Stomach (tissue), 9 donors: ENCODE results near the gene FAM47C. TPM values are rescaled to one million over a fixed set of nuclear protein-coding genes. Genes with fewer than 3 reads are reported as not detected.

Experiments
- DNase-seq, 2 donors: peaks; one replicate each; pipeline versions ENCODE4 v3.0.0 to v3.0.0-alpha.2; 2013 to 2019
- H3K27ac ChIP-seq, 5 donors: fragments of 200-600 bp in 4 of 5; sonication (generic) in 4 of 5; one replicate each; pipeline ENCODE4 v1.5.1; 2013 to 2019; ENCODE audit warnings: mild to moderate bottlenecking in 1 of 5, moderate library complexity in 1 of 5
- H3K27me3 ChIP-seq, 3 donors: fragments of 200-600 bp; sonication (generic); one replicate each; pipeline ENCODE4 v1.5.1; 2017 to 2019; ENCODE audit warnings: mixed run types in 1 of 3
- H3K36me3 ChIP-seq, 4 donors: fragments of 200-600 bp; sonication (generic); 1 replicate in 3 of 4; 2 replicates in 1 of 4; pipeline ENCODE4 v1.5.1; 2016 to 2019
- H3K4me1 ChIP-seq, 4 donors: fragments of 200-600 bp; sonication (generic); one replicate each; pipeline ENCODE4 v1.5.1; 2016 to 2019
- H3K4me3 ChIP-seq, 4 donors: fragments of 200-600 bp; sonication (generic) in 3 of 4; one replicate each; pipeline ENCODE4 v1.5.1; 2016 to 2019; ENCODE audit warnings: mild to moderate bottlenecking in 1 of 4
- H3K9me3 ChIP-seq, 4 donors: fragments of 200-600 bp; sonication (generic); one replicate each; pipeline ENCODE4 v1.5.1; 2016 to 2019
- EP300 ChIP-seq: sonication (generic); formaldehyde crosslinking; IDR thresholded peaks from one replicate; pipeline ENCODE4 v1.6.1; 2017; ENCODE audit warnings: antibody characterized with exemption
- POLR2A ChIP-seq, 4 donors: fragments of 450-650 bp; IDR thresholded peaks; one replicate each; pipeline ENCODE4 v1.6.1; 2016; ENCODE audit warnings: antibody characterized with exemption in 4 of 4, control low read depth in 2 of 4, mild to moderate bottlenecking in 1 of 4, moderate library complexity in 1 of 4
- POLR2AphosphoS5 ChIP-seq, 3 donors: sonication (generic); formaldehyde crosslinking; IDR thresholded peaks; one replicate each; pipeline ENCODE4 v1.6.1; 2016; ENCODE audit warnings: antibody characterized with exemption in 3 of 3
- WGBS, 5 donors: extraction: QIAGEN DNeasy Blood & Tissue Kit in 3 of 5; methylation state at CpG; one replicate each; pipeline versions ENCODE4 v1.1.5 to v1.1.7; 2013 to 2018; 5-methylcytosine and 5-hydroxymethylcytosine counted together
- intact Hi-C: fragments of 100-400 bp; cut with DNase I; formaldehyde crosslinking; loops from one replicate; pipeline ENCODE4 v1.15.1; 2023; ENCODE audit warnings: low total_unique reads
- polyA plus RNA-seq, 3 donors: library from polyadenylated mRNA; stranded (reverse); fragments of 200-250 nt; gene quantifications; one replicate each; pipeline ENCODE4 v1.2.3, GENCODE V29; 2013
- total RNA-seq, 5 donors: library from RNA; depleted of rRNA; stranded (reverse); fragments of >200 nt; gene quantifications; one replicate each; pipeline versions ENCODE4 v1.1.0 to v1.2.3, GENCODE V29; 2014 to 2016
- TF ChIP-seq, protein P1 (sequence below), 7 experiments: fragments of 450-650 bp in 4 of 7; fragments of 200-600 bp in 3 of 7; sonication (generic) in 3 of 7; IDR thresholded peaks; one replicate each; pipeline ENCODE4 v1.5.1; 2016 to 2019; ENCODE audit warnings: antibody characterized with exemption in 7 of 7, control low read depth in 2 of 7, mild to moderate bottlenecking in 1 of 7
- donor health status: healthy with polysubstance abuse.
- donor health status: Bipolar disorder and iron deficiency.
- donor health status: healthy.

FAM47C gene
- total and polyA plus RNA-seq, 8 donors: not detected

GRCh38 chrX:36973575-36973974 is 34.6 kb upstream of the FAM47C start:
- intact Hi-C loops: no loop called here
- no peak overlapping the region for H3K27ac ChIP-seq
- no peaks in the 10 kb centered on the region for H3K27me3 ChIP-seq
- TF ChIP-seq EP300 (no peak), POLR2AphosphoS5 (IDR thresholded peaks at IDR 0.05) (no peak), POLR2A (IDR thresholded peaks at IDR 0.05) (no peak)
- TF ChIP-seq, protein P1, sequence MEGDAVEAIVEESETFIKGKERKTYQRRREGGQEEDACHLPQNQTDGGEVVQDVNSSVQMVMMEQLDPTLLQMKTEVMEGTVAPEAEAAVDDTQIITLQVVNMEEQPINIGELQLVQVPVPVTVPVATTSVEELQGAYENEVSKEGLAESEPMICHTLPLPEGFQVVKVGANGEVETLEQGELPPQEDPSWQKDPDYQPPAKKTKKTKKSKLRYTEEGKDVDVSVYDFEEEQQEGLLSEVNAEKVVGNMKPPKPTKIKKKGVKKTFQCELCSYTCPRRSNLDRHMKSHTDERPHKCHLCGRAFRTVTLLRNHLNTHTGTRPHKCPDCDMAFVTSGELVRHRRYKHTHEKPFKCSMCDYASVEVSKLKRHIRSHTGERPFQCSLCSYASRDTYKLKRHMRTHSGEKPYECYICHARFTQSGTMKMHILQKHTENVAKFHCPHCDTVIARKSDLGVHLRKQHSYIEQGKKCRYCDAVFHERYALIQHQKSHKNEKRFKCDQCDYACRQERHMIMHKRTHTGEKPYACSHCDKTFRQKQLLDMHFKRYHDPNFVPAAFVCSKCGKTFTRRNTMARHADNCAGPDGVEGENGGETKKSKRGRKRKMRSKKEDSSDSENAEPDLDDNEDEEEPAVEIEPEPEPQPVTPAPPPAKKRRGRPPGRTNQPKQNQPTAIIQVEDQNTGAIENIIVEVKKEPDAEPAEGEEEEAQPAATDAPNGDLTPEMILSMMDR (IDR thresholded peaks at IDR 0.05): no peak
- H3K4me1 ChIP-seq: no peaks in the 10 kb centered on the region
- H3K4me3 ChIP-seq: no peak overlapping the region
- no peak for DNase-seq
- H3K36me3 ChIP-seq: no peaks in the 10 kb centered on the region
- H3K9me3 ChIP-seq: no peaks in the 10 kb centered on the region

GRCh38 chrX:36974911-36975310 is 33.3 kb upstream of the FAM47C start:
- Histone ChIP-seq H3K27me3 (no peaks in the 10 kb centered on the region), H3K27ac (no peak overlapping the region), H3K4me3 (no peak overlapping the region), H3K9me3 (no peaks in the 10 kb centered on the region), H3K36me3 (no peaks in the 10 kb centered on the region), H3K4me1 (no peaks in the 10 kb centered on the region)
- intact Hi-C loops: no loop called here
- DNase-seq: no peak
- TF ChIP-seq, protein P1 (IDR thresholded peaks at IDR 0.05): no peak
- TF ChIP-seq POLR2A (IDR thresholded peaks at IDR 0.05): no peak
- TF ChIP-seq POLR2AphosphoS5 (IDR thresholded peaks at IDR 0.05): no peak
- TF ChIP-seq EP300: no peak
- 69 to 80% (median 72%) methylated on average over 6 of the region's 6 CpGs for WGBS, 5 donors

DNA sequence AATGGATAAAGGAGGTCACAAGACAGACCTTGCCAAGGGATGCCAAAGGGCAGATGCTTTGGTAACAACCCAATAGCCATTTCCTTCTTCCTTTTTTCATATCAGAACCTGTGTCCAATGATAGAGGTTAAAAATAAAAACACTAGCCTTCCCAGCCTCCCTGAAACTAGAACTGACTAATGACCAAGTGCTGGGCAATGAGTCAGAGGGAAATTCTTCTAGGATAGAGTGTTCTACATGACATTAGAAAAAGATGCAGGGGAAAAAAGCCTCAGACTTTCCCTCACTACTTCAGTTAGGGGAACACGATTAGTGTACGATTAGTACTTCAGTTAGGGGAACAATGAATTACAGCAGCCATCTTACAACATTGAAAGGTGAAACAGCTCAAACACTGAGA is 29.3 kb upstream of the FAM47C start:
- Histone ChIP-seq H3K4me3 (no peak overlapping the region), H3K27ac (no peak overlapping the region), H3K4me1 (no peaks in the 10 kb centered on the region), H3K9me3 (no peaks in the 10 kb centered on the region), H3K27me3 (peaks cover 0 to 4% (median 0%) of the 10 kb centered on the region in 3 donors), H3K36me3 (no peaks in the 10 kb centered on the region)
- 75 to 86% (median 84%) methylated on average over 2 of the region's 2 CpGs for WGBS, 5 donors
- intact Hi-C loops: no loop called here
- DNase-seq: no peak
- TF ChIP-seq EP300 (no peak), POLR2A (IDR thresholded peaks at IDR 0.05) (no peak), POLR2AphosphoS5 (IDR thresholded peaks at IDR 0.05) (no peak)
- TF ChIP-seq, protein P1 (IDR thresholded peaks at IDR 0.05): no peak

DNA sequence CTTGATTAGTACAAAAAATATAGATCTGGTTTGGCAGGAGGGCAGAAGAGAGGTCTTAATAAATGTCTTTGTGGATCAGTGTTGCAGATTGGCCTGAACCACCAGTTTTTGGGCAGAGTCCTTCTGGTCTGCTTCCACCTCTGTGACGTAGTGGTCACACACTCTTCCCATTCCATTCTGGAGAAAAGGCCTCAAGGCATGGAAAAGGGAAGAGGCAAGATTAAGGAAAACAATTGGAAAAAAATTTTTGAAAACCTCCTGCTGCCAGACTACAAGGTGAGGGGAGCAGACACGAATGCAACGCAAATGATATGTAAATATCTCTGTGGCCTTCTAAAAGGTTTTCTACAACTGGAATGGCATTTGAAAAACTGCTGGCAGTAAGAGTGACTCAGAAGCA is 24.3 kb upstream of the FAM47C start:
- peaks cover 0 to 11% (median 0%) of the 10 kb centered on the region in 4 donors for H3K4me1 ChIP-seq
- H3K4me3 ChIP-seq: no peak overlapping the region
- DNase-seq: no peak
- H3K27me3 ChIP-seq: peaks cover 0 to 16% (median 15%) of the 10 kb centered on the region in 3 donors
- TF ChIP-seq, protein P1 (IDR thresholded peaks at IDR 0.05): no peak
- no peak for TF ChIP-seq EP300
- TF ChIP-seq POLR2AphosphoS5 (IDR thresholded peaks at IDR 0.05): no peak
- no peak for TF ChIP-seq POLR2A (IDR thresholded peaks at IDR 0.05)
- H3K36me3 ChIP-seq: no peaks in the 10 kb centered on the region
- H3K9me3 ChIP-seq: no peaks in the 10 kb centered on the region
- no peak overlapping the region for H3K27ac ChIP-seq
- intact Hi-C loops: no loop called here
- WGBS, 5 donors: 33 to 72% (median 55%) methylated on average over 3 of the region's 3 CpGs
